GM12878 (cell line): ENCODE results near the gene CISD2. TPM values are rescaled to one million over a fixed set of nuclear protein-coding genes. Genes with fewer than 3 reads are reported as not detected.

Experiments
- ATAC-seq: fragments of 200-7000 bp; cut with Tn5 transposase; 3 replicates; pipeline ENCODE4 v1.9.1; 2020; ENCODE audit warnings: mild to moderate bottlenecking, moderate library complexity
- BruUV-seq: library from RNA; stranded (reverse); fragments of 400-500 nt; replicated peaks from 2 replicates; lab custom pipeline; 2021; lab: Mats Ljungman, UMichigan
- CTCF ChIA-PET: fragments of 300-600 bp; sonication (Branson Sonifier 250); formaldehyde crosslinking; extraction: SDS; loops from one replicate; lab custom pipeline; 2021; ENCODE audit warnings: inconsistent platforms; lab: Yijun Ruan, JAX
- POLR2A ChIA-PET: fragments of 350-600 bp; formaldehyde crosslinking; extraction: SDS; loops from one replicate; lab custom pipeline; 2021; ENCODE audit warnings: inconsistent platforms; lab: Charles Lee
- RAD21 ChIA-PET: fragments of 300-600 bp; sonication (Branson Sonifier 250); formaldehyde crosslinking; loops from one replicate; lab custom pipeline; 2023; ENCODE audit warnings: antibody characterized with exemption; ENCODE audit not compliant: unreplicated experiment; lab: Charles Lee
- SMC1A ChIA-PET: fragments of 300-600 bp; sonication (Branson Sonifier 250); formaldehyde crosslinking; loops from one replicate; lab custom pipeline; 2023; ENCODE audit not compliant: unreplicated experiment, uncharacterized antibody; lab: Charles Lee
- DNase-seq: peaks from one replicate; pipeline ENCODE4 v3.0.0-alpha.2; 2011; ENCODE audit warnings: low read depth, low spot score
- FAIRE-seq: peaks from 3 replicates; lab custom pipeline; 2011; peaks lifted over from hg19 to GRCh38; lab: Jason Lieb, UNC
- H2AFZ ChIP-seq: 2 replicates; pipeline ENCODE4 v1.6.0; 2011; ENCODE audit warnings: low read depth, low read length, control low read depth; ENCODE audit not compliant: control insufficient read depth
- H3K27ac ChIP-seq: 2 replicates; pipeline ENCODE4 v1.5.1; 2011; ENCODE audit warnings: control low read depth; ENCODE audit not compliant: control insufficient read depth, insufficient read depth
- H3K27me3 ChIP-seq, 2 experiments: replicated peaks in 1 of 2; 2 replicates each; pipeline versions ENCODE4 v1.6.0 to v1.6.1; 2011; ENCODE audit warnings: low read length in 1 of 2; ENCODE audit not compliant: control insufficient read depth in 2 of 2, insufficient read depth in 2 of 2
- H3K36me3 ChIP-seq, 2 experiments: 2 replicates each; pipeline ENCODE4 v1.5.1; 2011; ENCODE audit warnings: low read length in 1 of 2; ENCODE audit not compliant: control insufficient read depth in 2 of 2, insufficient read depth in 2 of 2
- H3K4me1 ChIP-seq: 2 replicates; pipeline ENCODE4 v1.6.1; 2011; ENCODE audit warnings: mild to moderate bottlenecking, low read length, moderate library complexity, mixed read lengths; ENCODE audit not compliant: control insufficient read depth, insufficient read depth
- H3K4me2 ChIP-seq: 2 replicates; pipeline ENCODE4 v1.6.0; 2011; ENCODE audit warnings: control low read depth; ENCODE audit not compliant: control insufficient read depth, insufficient read depth
- H3K4me3 ChIP-seq: fragments of 200-600 bp; sonication (generic); 2 replicates; pipeline ENCODE4 v1.5.1; 2016
- H3K79me2 ChIP-seq: 2 replicates; pipeline ENCODE4 v1.6.0; 2011; ENCODE audit warnings: low read length; ENCODE audit not compliant: control insufficient read depth, insufficient read depth
- H3K9ac ChIP-seq: 2 replicates; pipeline ENCODE4 v1.8.0; 2011; ENCODE audit warnings: low read length, control low read depth, mixed read lengths; ENCODE audit not compliant: control insufficient read depth, insufficient read depth
- H3K9me3 ChIP-seq: replicated peaks from 3 replicates; pipeline ENCODE4 v1.5.1; 2011; ENCODE audit warnings: mild to moderate bottlenecking, low read length; ENCODE audit not compliant: control insufficient read depth, insufficient read depth
- H4K20me1 ChIP-seq: 2 replicates; pipeline ENCODE4 v1.6.0; 2011; ENCODE audit not compliant: control insufficient read depth, insufficient read depth
- BRCA1 ChIP-seq: IDR thresholded peaks from 2 replicates; pipeline ENCODE4 v1.6.1; 2011; ENCODE audit warnings: low read depth, low read length, improper control_type of control experiment
- CHD4 ChIP-seq: fragments of 200-600 bp; sonication (generic); IDR thresholded peaks from 2 replicates; pipeline ENCODE4 v1.6.1; 2016; ENCODE audit warnings: mild to moderate bottlenecking
- CREB1 ChIP-seq: IDR thresholded peaks from 2 replicates; pipeline ENCODE4 v1.6.1; 2012; ENCODE audit warnings: low read depth, mild to moderate bottlenecking, inconsistent platforms
- ETV6 ChIP-seq, 2 experiments: fragments of 450-650 bp in 1 of 2; IDR thresholded peaks in 1 of 2; conservative IDR thresholded peaks in 1 of 2; 2 replicates each; pipeline ENCODE4 v1.6.1; 2014; ENCODE audit warnings: antibody characterized with exemption in 1 of 2, borderline replicate concordance in 1 of 2, low read depth in 1 of 2, mild to moderate bottlenecking in 1 of 2, moderate library complexity in 1 of 2
- JUND ChIP-seq: IDR thresholded peaks from 2 replicates; pipeline ENCODE4 v1.6.1; 2012; ENCODE audit warnings: low read depth, mild to moderate bottlenecking, low read length, improper control_type of control experiment, moderate library complexity
- NFYB ChIP-seq: IDR thresholded peaks from 2 replicates; pipeline ENCODE4 v1.6.1; 2011; ENCODE audit warnings: low read depth, mild to moderate bottlenecking, low read length, improper control_type of control experiment, moderate library complexity; ENCODE audit not compliant: insufficient read depth
- NR2C1 ChIP-seq: fragments of 450-650 bp; IDR thresholded peaks from 2 replicates; pipeline ENCODE4 v1.6.1; 2017; ENCODE audit warnings: antibody characterized with exemption, mild to moderate bottlenecking, moderate library complexity
- NR2C2 ChIP-seq: IDR thresholded peaks from 2 replicates; pipeline ENCODE4 v1.6.1; 2011; ENCODE audit warnings: borderline replicate concordance, low read depth; ENCODE audit not compliant: control insufficient read depth, insufficient read length
- PKNOX1 ChIP-seq: fragments of 450-650 bp; IDR thresholded peaks from 2 replicates; pipeline ENCODE4 v1.6.1; 2016; ENCODE audit warnings: mild to moderate bottlenecking
- SIN3A ChIP-seq: IDR thresholded peaks from 2 replicates; pipeline ENCODE4 v1.6.1; 2012; ENCODE audit warnings: low read depth, low read length, improper control_type of control experiment
- SRF ChIP-seq, 2 experiments: IDR thresholded peaks; 2 replicates each; pipeline ENCODE4 v1.6.1; 2011; ENCODE audit warnings: low read depth in 2 of 2, low read length in 2 of 2, mild to moderate bottlenecking in 1 of 2, moderate library complexity in 1 of 2
- SUZ12 ChIP-seq: fragments of 200-600 bp; sonication (generic); IDR thresholded peaks from one replicate; pipeline ENCODE4 v1.6.1; 2018; ENCODE audit warnings: antibody characterized with exemption, mild to moderate bottlenecking; ENCODE audit not compliant: unreplicated experiment
- TAF1 ChIP-seq: IDR thresholded peaks from 2 replicates; pipeline ENCODE4 v1.6.1; 2011; ENCODE audit warnings: mild to moderate bottlenecking, low read depth, low read length, borderline replicate concordance
- TBL1XR1 ChIP-seq: IDR thresholded peaks from 2 replicates; pipeline ENCODE4 v1.6.1; 2012; ENCODE audit warnings: low read depth, low read length, improper control_type of control experiment
- TCF12 ChIP-seq: IDR thresholded peaks from 2 replicates; pipeline ENCODE4 v1.6.1; 2011; ENCODE audit warnings: low read depth, mild to moderate bottlenecking, low read length
- YY1 ChIP-seq: IDR thresholded peaks from 2 replicates; pipeline ENCODE4 v1.6.1; 2011; ENCODE audit warnings: low read depth, mild to moderate bottlenecking, low read length
- ZNF274 ChIP-seq: IDR thresholded peaks from one replicate; pipeline ENCODE4 v1.8.0; 2011; ENCODE audit not compliant: insufficient read length, insufficient read depth
- ZNF687 ChIP-seq: fragments of 450-650 bp; IDR thresholded peaks from 2 replicates; pipeline ENCODE4 v1.6.1; 2017; ENCODE audit warnings: mild to moderate bottlenecking, moderate library complexity
- WGBS: methylation state at CpG from one replicate; pipeline ENCODE4 v1.1.6; 2016; ENCODE audit warnings: low lambda C conversion rate; ENCODE audit not compliant: insufficient replicate concordance, insufficient coverage; ENCODE audit errors: missing lambda C conversion rate; 5-methylcytosine and 5-hydroxymethylcytosine counted together
- in situ Hi-C: fragments of 300-500 bp; cut with MboI; formaldehyde crosslinking; loops from 9 replicates; pipeline ENCODE4 v1.14.3; 2018; ENCODE audit warnings: mixed read lengths
- intact Hi-C: fragments of 100-400 bp; cut with micrococcal nuclease; formaldehyde crosslinking; loops from one replicate; pipeline ENCODE4 v1.14.2; 2022; ENCODE audit not compliant: unreplicated experiment
- polyA plus RNA-seq, 11 experiments: library from polyadenylated mRNA; depleted of rRNA in 4 of 11; unstranded in 6 of 11; stranded (reverse) in 5 of 11; fragments of >200 nt; fragmentation: Nextera tagmentation in 4 of 11; fragmentation: Illumina TruSeq in 1 of 11; extraction: Ambion mirVana in 4 of 11; extraction: Trizol in 1 of 11; gene quantifications; 1 replicate in 1 of 11; 2 replicates in 10 of 11; pipeline versions ENCODE4 v1.2.1 to v1.2.3, GENCODE V29; 2011 to 2016; ENCODE audit warnings: inconsistent platforms in 2 of 11, missing spikeins in 2 of 11, low read depth in 1 of 11
- total RNA-seq, 4 experiments: library from RNA; depleted of rRNA in 3 of 4; stranded (reverse); fragments of >200 nt in 3 of 4; fragmentation: Illumina TruSeq in 1 of 4; extraction: Trizol in 1 of 4; gene quantifications; 2 replicates each; pipeline versions ENCODE4 v1.2.1 to v1.2.3, GENCODE V29; 2013 to 2021

The CISD2 gene
- total and polyA plus RNA-seq, 10 of the 15 experiments (the other 5 are each of a cell fraction or from before 2014, with no cell fraction given), result 29.5 to 132 (median 38.9) TPM

GRCh38 chr4:102825261-102826091, 43.3 kb upstream of the CISD2 start:
- under 1% methylated on average over 23 of the region's 23 CpGs for WGBS
- H3K79me2 ChIP-seq, result peaks cover 79% of the 10 kb centered on the region
- H3K4me1 ChIP-seq, result peaks cover 4% of the 10 kb centered on the region; the same call in 1 of the 2 replicates
- intact Hi-C loops, result loop anchor here (2.0 to 10.0 kb wide), 5 partner anchors 249 to 1667 kb away; partner anchors contain the start of genes BDH2, CXXC4 and SLC39A8
- peak overlapping the region; percentile 99 for H3K27ac ChIP-seq
- H3K27me3 ChIP-seq, result no peaks in the 10 kb centered on the region
- in situ Hi-C loops, result no loop called here
- peak overlapping the region; percentile 89 for H3K4me3 ChIP-seq
- no peak for ATAC-seq
- H3K4me2 ChIP-seq, result peak overlapping the region; percentile 15; the same call in 1 of the 2 replicates
- RAD21 ChIA-PET, result interaction anchor here (1.0 to 10.1 kb wide), 7 partner anchors 8 to 274 kb away, joined by 3 to 139 read pairs (median 14); partner anchors contain the start of genes BDH2, CISD2 and MANBA
- POLR2A ChIA-PET, result interaction anchor here (0.6 to 11.7 kb wide), 9 partner anchors 11 to 1048 kb away, joined by 3 to 164 read pairs (median 3); partner anchors contain the start of genes CISD2 and MANBA
- H3K9ac ChIP-seq, result peak overlapping the region; percentile 100
- BruUV-seq, result no TSS peak
- no peak for DNase-seq
- H4K20me1 ChIP-seq, result no peaks in the 10 kb centered on the region; the same call in 1 of the 2 replicates
- H3K9me3 ChIP-seq, result no peaks in the 10 kb centered on the region
- no peak overlapping the region for H2AFZ ChIP-seq
- SMC1A ChIA-PET, result interaction anchor here (0.6 to 8.9 kb wide), 12 partner anchors 9 to 205 kb away, joined by 3 to 91 read pairs (median 4); partner anchors contain the start of genes CISD2 and MANBA
- no peak for FAIRE-seq
- peaks cover 0 to 5% of the 10 kb centered on the region in 2 experiments; a peak in 1 of 4 replicates for H3K36me3 ChIP-seq
- CTCF ChIA-PET, result interaction anchor here (0.5 to 4.5 kb wide), 8 partner anchors 8 to 397 kb away, joined by 3 to 37 read pairs (median 4); partner anchors contain the start of genes CISD2 and MANBA
- TF ChIP-seq NFYB, result no peak
- no peak for TF ChIP-seq SUZ12
- TF ChIP-seq YY1, result peak; percentile 93
- TF ChIP-seq SIN3A, result 0 out of 2 replicates have a peak, but pooled peaks have one; percentile 20
- TF ChIP-seq CREB1, result peak; percentile 53; the same call in 1 of the 2 replicates
- TF ChIP-seq BRCA1, result no peak
- TF ChIP-seq CHD4, result no peak
- no peak for TF ChIP-seq PKNOX1
- TF ChIP-seq ZNF274, result no peak
- TF ChIP-seq JUND, result no peak
- TF ChIP-seq SRF (IDR thresholded peaks at IDR 0.05; ENCODE audit: low read depth in 2 of 2, low read length in 2 of 2), result no peak
- TF ChIP-seq ZNF687, result no peak
- TF ChIP-seq NR2C1, result no peak
- no peak; a peak in 1 of 4 replicates for TF ChIP-seq ETV6 (conservative IDR thresholded peaks at IDR 0.05 in 1 of 2, IDR thresholded peaks at IDR 0.05 in 1 of 2; ENCODE audit: borderline replicate concordance in 1 of 2, low read depth in 1 of 2)
- TF ChIP-seq NR2C2, result no peak
- no peak for TF ChIP-seq TCF12
- no peak for TF ChIP-seq TBL1XR1
- TF ChIP-seq TAF1, result peak; percentile 37; the same call in 1 of the 2 replicates
